HL-60/S4 treated with phorbol 12-myristate 13-acetate at 8.2 ng/mL for 4 days and 3 days (cell line): ENCODE results near the gene MINDY3.

Experiments used
- in situ Hi-C: fragments of 300-500 bp; cut with MboI; formaldehyde crosslinking; loops from 2 replicates; pipeline ENCODE4 v1.15.0; 2022; ENCODE audit warnings: low sequenced_read_pairs

MINDY3 gene

GRCh38 chr10:15742102-15742501, 118.2 kb downstream of the MINDY3 start:
- in situ Hi-C loops: loop anchor here (25.0 kb wide), 1 partner anchor 305 kb away; no protein-coding TSS in a partner anchor

- in situ Hi-C loops: loop anchor here (25.0 kb wide), 1 partner anchor 304 kb away; no protein-coding TSS in a partner anchor
Measured at GRCh38 chr10:15741581-15741980, 118.7 kb downstream of the MINDY3 start.

- in situ Hi-C loops: loop anchor here (25.0 kb wide), 1 partner anchor 303 kb away; no protein-coding TSS in a partner anchor
Measured at GRCh38 chr10:15740261-15740660, 120.0 kb downstream of the MINDY3 start.

GRCh38 chr10:15739254-15739970, 120.9 kb downstream of the MINDY3 start:
- in situ Hi-C loops: loop anchor here (25.0 kb wide), 1 partner anchor 302 kb away; no protein-coding TSS in a partner anchor

- in situ Hi-C loops: loop anchor here (25.0 kb wide), 1 partner anchor 301 kb away; no protein-coding TSS in a partner anchor
Measured at GRCh38 chr10:15738270-15738925, 121.9 kb downstream of the MINDY3 start.

GRCh38 chr10:15737656-15738055, 122.7 kb downstream of the MINDY3 start:
- in situ Hi-C loops: loop anchor here (25.0 kb wide), 1 partner anchor 300 kb away; no protein-coding TSS in a partner anchor

GRCh38 chr10:15735763-15736162, 124.5 kb downstream of the MINDY3 start:
- in situ Hi-C loops: loop anchor here (25.0 kb wide), 1 partner anchor 298 kb away; no protein-coding TSS in a partner anchor

- in situ Hi-C loops: loop anchor here (25.0 kb wide), 1 partner anchor 293 kb away; no protein-coding TSS in a partner anchor
Measured at GRCh38 chr10:15730341-15730740, 130.0 kb downstream of the MINDY3 start.

- in situ Hi-C loops: loop anchor here (25.0 kb wide), 1 partner anchor 293 kb away; no protein-coding TSS in a partner anchor
Measured at GRCh38 chr10:15729890-15730289, 130.4 kb downstream of the MINDY3 start.
